Measurements from ENCODE around the gene ABCA7.

Gene ABCA7

DNA sequence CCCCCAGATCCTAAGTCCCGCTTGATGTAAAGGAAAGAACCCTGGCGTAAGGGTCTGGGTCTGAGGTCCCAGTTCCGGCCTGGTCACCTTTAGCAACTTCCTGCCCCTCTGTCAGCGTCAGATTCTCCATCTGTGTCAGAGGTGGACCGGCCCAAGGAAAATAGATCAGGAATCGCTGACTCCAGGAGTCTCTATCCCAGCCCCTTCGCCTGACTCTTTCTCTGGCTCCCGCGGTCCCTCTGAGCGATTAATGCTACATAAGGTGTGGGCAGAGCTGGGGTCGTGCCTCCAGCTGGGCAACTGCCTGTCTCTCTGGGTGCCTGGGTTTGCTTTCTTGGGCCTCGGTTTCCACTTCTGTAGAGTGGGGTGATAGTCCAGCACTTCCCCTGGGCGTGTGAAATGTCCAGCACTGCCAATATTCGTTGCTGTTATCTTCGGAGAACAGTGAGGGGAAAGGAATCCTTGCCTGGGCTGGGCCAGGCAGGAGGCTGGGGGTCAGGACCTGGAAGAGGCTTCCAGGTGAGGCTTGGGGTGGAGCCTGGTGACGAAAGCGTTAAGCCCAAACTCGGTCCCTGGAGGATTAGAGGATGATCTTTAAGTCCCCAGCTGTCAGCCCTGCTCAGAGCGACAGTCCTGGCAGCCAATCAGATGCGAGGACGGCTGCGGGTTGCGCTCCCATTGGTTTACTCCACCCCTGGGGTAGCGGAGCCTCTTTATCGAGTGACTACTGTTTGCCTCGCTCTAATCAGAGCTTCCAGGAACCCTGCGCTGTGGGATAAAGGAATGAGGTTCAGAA, 767 bp downstream of the ABCA7 start:
- peak; percentile 78 to 87 for DNase-seq (ENCODE audit: low read depth in 2 of 2)

DNA sequence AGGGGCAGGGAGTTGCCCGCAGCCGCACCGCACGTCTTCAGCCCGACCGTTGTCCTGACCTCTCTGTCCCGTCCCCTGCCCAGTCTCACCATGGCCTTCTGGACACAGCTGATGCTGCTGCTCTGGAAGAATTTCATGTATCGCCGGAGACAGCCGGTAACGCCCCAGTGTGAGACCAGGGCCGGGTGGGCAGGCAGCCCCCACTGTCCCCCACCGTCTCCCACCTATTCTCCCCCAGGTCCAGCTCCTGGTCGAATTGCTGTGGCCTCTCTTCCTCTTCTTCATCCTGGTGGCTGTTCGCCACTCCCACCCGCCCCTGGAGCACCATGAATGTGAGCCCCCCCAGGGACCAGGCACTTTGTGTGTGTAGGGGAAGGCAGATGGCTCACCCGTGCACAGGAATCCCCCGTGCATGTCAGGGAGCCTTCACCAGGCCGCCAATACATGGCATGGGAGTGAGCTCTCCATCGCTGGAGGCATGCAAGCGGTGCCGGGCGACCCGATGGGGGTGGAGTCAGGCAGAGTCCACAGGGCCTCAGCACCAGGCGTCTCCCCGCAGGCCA, 1.4 kb downstream of the ABCA7 start:
- no peak for DNase-seq (ENCODE audit: low read depth in 2 of 2)

DNA sequence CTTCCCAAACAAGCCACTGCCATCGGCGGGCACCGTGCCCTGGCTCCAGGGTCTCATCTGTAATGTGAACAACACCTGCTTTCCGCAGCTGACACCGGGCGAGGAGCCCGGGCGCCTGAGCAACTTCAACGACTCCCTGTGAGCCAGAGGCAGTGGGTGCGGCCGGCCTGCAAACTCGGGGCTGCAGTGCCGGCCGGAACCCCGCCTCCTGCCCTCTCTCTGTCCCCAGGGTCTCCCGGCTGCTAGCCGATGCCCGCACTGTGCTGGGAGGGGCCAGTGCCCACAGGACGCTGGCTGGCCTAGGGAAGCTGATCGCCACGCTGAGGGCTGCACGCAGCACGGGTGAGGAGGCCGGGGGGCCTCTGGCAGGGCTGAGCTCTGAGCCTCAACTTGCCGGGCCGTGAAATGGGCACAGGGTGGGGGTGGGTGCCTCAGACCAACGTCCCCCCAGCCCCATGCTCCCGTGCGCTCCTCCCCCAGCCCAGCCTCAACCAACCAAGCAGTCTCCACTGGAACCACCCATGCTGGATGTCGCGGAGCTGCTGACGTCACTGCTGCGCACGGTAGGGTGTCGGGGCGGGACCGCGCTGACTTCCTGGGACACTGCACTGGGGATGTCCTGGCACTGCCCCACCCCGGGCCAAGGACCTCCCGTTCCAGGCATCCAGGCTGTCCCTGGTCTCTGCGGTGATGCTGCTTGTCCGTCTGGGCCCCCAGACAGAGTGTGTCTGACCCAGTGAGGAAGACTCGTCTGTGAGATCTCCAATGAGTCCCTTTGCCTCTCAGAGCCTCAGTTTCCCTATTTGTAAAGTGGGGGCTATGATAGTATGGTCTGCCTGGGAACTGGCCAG, 2.2 kb downstream of the ABCA7 start:
- no peak for DNase-seq (ENCODE audit: low read depth in 2 of 2)

DNA sequence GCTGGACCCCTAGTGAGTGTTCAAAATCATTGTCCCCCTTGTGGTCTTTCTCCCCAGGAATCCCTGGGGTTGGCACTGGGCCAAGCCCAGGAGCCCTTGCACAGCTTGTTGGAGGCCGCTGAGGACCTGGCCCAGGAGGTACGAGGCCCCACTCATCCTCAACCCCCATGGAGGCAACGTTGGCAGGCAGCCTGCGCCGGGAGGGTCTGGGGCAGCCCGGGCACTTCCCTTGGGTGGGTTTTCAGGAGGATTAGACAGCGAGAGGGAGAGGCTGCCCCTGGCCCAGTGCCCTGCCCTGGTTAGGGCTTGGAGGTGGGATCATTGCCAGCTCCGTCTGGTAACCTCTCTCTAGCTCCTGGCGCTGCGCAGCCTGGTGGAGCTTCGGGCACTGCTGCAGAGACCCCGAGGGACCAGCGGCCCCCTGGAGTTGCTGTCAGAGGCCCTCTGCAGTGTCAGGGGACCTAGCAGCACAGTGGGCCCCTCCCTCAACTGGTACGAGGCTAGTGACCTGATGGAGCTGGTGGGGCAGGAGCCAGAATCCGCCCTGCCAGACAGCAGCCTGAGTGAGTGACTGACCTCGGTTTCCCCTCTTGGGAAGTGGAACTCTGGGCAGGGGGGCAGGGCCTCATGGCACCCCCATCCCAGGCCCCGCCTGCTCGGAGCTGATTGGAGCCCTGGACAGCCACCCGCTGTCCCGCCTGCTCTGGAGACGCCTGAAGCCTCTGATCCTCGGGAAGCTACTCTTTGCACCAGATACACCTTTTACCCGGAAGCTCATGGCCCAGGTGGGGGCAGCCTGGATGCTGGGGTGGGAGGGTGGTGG, 3.0 kb downstream of the ABCA7 start:
- no peak for DNase-seq (ENCODE audit: low read depth in 2 of 2)

DNA sequence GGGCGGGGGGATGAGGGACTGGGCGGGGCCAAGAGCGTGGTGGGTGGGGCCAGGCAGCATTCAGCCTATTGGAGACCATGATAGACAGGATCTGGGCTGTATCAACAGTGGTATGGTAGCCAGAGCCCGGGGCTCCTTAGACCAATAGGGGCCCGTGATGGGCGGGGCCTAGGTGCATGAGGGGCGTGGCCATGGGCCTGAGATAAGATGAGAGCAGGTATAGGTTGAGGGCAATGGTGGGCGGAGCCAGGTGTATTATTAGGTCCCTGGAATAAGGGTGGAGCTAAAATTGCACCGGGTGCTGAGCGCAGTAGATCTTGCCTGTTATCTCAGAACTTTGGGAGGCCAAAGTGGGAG, 5.3 kb downstream of the ABCA7 start:
- no peak for DNase-seq (ENCODE audit: low read depth in 2 of 2)

DNA sequence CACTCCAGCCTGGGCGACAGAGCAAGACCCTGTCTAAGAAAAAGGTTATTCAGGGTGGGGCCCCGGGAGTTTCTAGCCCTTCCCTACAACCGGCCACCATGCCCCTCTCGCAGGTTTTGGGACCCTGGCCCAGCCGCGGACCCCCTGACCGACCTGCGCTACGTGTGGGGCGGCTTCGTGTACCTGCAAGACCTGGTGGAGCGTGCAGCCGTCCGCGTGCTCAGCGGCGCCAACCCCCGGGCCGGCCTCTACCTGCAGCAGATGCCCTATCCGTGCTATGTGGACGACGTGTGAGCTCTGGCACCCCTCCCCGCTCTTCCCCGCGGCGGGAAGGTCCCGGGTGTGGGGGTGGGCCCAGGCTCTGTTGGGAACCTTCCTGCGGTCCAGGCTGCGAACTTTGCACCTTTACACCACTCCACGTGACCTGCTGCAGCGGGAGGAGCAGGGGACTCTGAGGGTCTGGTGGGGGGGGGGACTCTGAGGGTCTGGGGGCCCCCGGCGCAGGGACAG, 6.3 kb downstream of the ABCA7 start:
- DNase-seq (ENCODE audit: low read depth in 2 of 2): no peak

DNA sequence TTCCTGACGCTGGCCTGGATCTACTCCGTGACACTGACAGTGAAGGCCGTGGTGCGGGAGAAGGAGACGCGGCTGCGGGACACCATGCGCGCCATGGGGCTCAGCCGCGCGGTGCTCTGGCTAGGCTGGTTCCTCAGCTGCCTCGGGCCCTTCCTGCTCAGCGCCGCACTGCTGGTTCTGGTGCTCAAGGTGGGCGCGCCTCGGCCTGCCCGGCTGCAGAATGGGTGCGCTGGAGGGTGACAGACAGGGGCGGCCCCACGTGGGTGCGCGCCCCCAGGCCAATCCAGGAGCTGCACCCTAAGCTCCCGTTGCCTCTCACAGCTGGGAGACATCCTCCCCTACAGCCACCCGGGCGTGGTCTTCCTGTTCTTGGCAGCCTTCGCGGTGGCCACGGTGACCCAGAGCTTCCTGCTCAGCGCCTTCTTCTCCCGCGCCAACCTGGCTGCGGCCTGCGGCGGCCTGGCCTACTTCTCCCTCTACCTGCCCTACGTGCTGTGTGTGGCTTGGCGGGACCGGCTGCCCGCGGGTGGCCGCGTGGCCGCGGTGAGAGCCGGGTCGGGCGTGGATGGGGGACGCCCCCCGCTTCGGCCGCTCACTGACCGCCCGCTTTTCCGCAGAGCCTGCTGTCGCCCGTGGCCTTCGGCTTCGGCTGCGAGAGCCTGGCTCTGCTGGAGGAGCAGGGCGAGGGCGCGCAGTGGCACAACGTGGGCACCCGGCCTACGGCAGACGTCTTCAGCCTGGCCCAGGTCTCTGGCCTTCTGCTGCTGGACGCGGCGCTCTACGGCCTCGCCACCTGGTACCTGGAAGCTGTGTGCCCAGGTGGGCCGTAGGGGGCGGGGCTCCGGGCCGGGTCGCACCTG, 7.2 kb downstream of the ABCA7 start:
- no peak for DNase-seq (ENCODE audit: low read depth in 2 of 2)

DNA sequence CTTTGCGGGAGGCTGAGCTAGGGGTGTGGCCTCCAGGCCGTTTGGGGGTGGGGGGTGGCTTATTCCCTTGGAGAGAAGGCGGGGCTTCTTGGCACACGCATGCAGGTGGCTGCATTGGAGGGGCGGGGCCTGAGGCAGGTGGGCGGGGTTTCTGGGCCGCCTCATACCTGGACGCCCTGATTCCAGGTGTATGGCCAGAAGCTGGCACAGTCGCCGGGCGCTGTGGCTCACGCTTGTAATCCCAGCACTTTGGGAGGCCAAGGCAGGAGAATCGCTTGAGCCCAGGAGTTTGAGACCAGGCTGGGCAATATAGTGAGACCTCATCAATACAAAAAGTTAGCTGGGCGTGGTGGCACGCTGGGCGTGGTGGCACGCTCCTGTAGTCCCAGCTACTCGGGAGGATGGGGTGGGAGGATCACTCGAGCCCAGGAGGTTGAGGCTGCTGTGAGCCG, 7.8 kb downstream of the ABCA7 start:
- DNase-seq (ENCODE audit: low read depth in 2 of 2): no peak

DNA sequence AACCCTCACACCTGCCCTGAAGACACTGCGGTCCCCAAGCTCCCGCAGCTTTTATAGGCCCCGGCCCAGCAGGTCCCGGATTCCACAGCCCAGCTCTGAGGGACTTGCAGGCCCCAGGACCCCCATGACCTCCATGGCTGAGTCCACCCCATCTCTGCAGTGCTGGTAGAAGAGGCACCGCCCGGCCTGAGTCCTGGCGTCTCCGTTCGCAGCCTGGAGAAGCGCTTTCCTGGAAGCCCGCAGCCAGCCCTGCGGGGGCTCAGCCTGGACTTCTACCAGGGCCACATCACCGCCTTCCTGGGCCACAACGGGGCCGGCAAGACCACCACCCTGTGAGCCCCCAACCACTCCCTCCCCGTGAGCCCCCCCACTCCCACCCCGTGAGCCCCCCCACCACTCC, 9.2 kb downstream of the ABCA7 start:
- no peak for DNase-seq (ENCODE audit: low read depth in 2 of 2)

DNA sequence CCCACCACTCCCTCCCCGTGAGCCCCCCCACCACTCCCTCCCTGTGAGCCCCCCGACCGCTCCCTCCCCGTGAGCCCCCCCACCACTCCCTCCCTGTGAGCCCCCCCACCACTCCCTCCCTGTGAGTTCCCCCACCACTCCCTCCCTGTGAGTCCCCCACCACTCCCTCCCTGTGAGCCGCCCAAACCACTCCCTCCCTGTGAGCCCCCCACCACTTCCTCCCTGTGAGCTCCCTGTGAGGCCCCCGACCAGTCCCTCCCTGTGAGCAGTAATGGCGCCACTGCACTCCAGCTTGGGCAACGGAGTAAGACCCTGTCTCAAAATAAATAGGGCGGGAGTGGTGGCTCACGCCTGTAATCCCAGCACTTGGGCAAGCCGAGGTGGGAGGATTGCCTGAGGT, 9.9 kb downstream of the ABCA7 start:
- DNase-seq (ENCODE audit: low read depth in 2 of 2): no peak

DNA sequence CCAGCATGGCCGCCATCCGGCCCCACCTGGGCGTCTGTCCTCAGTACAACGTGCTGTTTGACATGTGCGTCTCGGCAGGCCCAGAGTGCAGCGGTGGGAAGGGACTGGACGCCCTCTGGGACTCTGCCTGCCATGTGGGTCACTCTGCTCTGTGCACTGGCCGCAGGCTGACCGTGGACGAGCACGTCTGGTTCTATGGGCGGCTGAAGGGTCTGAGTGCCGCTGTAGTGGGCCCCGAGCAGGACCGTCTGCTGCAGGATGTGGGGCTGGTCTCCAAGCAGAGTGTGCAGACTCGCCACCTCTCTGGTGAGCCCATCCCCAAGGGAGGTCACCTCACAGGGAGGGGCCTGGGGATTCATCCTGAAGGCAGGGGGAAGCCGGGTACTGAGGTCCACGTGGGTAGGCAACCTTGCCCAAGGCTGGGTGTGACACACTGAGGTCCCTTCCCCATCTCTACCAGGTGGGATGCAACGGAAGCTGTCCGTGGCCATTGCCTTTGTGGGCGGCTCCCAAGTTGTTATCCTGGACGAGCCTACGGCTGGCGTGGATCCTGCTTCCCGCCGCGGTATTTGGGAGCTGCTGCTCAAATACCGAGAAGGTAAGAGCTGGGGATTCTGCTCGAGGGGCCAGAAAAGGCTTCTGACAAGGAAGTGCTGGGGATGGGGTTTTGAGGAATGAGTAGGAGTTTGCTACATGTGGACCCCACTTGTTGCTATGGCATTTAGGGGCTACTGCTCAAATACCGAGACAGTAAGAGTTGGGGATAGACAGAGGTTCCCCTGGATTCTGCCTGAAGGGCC, 11.3 kb downstream of the ABCA7 start:
- DNase-seq (ENCODE audit: low read depth in 2 of 2): no peak

DNA sequence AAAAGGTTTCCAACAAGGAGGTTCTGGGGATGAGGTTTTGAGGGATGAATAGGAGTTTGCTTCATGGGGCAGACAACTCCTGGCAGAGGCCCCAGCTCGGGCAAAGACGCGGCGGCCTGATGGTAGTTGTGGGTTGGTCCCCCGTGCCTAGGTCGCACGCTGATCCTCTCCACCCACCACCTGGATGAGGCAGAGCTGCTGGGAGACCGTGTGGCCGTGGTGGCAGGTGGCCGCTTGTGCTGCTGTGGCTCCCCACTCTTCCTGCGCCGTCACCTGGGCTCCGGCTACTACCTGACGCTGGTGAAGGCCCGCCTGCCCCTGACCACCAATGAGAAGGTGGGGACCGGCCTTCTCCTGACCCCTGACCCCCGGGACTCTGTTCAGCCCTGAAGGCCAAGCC, 11.9 kb downstream of the ABCA7 start:
- DNase-seq (ENCODE audit: low read depth in 2 of 2): no peak

DNA sequence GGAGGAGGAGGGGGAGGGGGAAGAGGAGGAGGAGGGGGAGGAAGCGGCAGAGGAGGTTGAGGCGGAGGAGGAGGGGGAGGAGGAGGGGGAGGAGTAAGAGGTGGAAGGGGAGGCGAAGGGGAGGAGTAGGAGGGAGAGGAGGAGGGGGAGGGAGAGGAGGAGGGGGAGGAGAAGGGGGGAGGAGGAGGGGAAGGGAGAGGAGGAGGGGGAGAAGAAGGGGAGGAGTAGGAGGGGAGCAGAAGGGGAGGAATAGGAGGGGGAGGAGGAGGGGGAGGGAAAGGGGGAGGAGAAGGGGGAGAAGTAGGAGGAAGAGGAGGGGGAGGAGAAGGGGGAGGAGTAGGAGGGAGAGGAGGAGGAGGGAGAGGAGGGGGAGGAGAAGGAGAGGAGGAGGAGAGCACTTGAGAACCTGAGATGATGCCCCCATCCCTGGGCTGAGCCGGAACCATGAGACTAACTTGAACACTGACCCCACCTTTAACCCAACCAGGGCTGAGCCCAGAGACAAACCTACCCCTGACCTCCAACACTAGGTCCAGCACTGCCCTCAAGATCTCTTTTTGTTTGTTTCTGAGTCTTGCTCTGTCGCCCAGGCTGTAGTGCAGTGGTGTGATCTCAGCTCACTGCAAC, 12.6 kb downstream of the ABCA7 start:
- DNase-seq (ENCODE audit: low read depth in 2 of 2): no peak

DNA sequence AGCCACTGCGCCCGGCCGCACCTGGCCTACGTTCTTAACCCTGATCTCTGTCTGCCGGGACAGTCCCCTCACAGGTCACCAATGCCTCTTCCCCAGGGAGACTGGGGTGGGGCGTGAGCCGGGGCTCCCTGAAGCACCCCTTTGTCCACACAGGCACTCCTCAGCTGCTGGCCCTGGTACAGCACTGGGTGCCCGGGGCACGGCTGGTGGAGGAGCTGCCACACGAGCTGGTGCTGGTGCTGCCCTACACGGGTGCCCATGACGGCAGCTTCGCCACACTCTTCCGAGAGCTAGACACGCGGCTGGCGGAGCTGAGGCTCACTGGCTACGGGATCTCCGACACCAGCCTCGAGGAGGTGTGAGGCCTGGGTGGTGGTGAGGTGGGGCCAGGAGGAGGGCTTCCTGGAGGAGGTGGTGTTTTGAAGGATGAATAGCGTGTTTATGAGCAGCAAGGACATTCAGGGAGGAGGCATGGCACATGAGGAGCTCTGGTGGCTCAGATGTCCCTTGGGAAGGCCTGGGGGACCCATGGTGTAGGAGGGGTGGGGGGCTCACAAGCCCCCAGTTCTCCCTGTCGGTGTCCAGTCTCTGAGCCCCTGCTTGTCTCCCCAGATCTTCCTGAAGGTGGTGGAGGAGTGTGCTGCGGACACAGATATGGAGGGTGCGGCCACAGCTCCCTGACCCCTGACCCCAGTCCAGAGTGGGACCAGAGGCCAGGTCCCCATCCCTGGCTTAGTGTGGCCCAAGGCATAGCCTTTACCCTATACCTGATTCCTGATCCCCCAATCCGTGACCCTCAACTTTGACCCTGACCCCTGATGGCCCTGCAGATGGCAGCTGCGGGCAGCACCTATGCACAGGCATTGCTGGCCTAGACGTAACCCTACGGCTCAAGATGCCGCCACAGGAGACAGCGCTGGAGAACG, 13.5 kb downstream of the ABCA7 start:
- DNase-seq (ENCODE audit: low read depth in 2 of 2): no peak

DNA sequence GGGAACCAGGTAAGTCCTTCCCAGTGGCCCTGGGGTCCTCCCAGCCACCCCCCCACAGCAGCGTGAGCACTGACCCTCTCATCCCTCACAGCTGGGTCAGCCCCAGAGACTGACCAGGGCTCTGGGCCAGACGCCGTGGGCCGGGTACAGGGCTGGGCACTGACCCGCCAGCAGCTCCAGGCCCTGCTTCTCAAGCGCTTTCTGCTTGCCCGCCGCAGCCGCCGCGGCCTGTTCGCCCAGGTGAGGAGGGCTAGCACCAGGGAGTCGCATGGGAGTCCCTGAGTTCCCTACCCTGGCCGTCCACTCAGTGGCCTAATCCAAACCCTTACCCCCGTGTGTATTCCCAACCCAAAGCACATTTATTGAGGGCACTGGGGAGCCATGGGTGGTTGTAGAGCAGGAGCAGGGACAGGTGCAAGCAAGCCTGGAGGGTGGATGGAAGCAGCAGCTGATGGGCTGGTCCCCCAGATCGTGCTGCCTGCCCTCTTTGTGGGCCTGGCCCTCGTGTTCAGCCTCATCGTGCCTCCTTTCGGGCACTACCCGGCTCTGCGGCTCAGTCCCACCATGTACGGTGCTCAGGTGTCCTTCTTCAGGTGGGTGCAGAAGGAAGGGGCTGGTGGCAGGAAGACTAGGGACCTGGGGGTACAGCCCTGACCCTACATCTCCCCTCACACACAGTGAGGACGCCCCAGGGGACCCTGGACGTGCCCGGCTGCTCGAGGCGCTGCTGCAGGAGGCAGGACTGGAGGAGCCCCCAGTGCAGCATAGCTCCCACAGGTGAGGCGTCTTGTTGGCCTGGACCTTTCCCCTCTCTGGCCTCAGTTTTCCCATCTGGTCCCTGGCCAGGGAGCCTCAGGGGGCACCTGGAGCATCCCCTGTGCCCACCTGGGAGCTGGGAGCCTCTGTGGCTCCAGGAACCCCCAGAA, 14.5 kb downstream of the ABCA7 start:
- no peak for DNase-seq (ENCODE audit: low read depth in 2 of 2)

DNA sequence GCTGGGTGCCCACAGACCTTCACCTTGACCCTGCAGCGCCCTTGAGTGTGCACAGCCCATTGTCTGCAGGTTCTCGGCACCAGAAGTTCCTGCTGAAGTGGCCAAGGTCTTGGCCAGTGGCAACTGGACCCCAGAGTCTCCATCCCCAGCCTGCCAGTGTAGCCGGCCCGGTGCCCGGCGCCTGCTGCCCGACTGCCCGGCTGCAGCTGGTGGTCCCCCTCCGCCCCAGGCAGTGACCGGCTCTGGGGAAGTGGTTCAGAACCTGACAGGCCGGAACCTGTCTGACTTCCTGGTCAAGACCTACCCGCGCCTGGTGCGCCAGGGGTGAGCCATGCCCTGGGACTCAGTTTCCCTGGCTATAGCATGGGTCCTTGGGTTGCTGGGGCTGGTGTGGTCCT, 15.1 kb downstream of the ABCA7 start:
- no peak for DNase-seq (ENCODE audit: low read depth in 2 of 2)

DNA sequence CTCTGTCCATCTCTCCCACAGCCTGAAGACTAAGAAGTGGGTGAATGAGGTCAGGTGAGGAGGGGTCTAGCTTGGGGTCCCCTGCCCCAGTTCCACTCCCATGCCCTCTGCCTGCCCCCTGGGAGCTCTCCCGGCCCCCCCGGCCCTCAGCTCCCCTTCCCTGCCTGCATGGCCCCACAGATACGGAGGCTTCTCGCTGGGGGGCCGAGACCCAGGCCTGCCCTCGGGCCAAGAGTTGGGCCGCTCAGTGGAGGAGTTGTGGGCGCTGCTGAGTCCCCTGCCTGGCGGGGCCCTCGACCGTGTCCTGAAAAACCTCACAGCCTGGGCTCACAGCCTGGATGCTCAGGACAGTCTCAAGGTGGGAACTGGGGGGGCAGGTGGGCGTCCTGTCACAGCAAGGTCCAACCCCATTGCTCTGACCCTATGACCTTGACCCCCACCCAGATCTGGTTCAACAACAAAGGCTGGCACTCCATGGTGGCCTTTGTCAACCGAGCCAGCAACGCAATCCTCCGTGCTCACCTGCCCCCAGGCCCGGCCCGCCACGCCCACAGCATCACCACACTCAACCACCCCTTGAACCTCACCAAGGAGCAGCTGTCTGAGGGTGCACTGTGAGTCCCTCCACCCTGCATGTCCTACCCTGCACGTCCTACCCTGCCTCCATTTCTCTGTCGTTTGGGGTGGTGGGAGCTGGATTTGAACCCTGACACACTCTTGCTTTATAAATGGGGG, 16.1 kb downstream of the ABCA7 start:
- DNase-seq (ENCODE audit: low read depth in 2 of 2): no peak
